DOHH2 (cell line): Measurements from ENCODE around the gene FUT8.

Experiments
- H3F3A ChIP-seq: fragments of 200-600 bp; sonication (generic), shearing (Covaris generic); 2 replicates; pipeline ENCODE4 v1.6.0; 2016; ENCODE audit warnings: antibody characterized with exemption, mild to moderate bottlenecking; ENCODE audit not compliant: control insufficient read depth, insufficient read depth
- H3K27ac ChIP-seq: fragments of 200-600 bp; sonication (generic); 2 replicates; pipeline ENCODE4 v1.5.1; 2014; ENCODE audit warnings: low read depth, mild to moderate bottlenecking, low read length, moderate library complexity
- H3K27me3 ChIP-seq: fragments of 200-600 bp; sonication (generic); 2 replicates; pipeline ENCODE4 v1.6.1; 2014; ENCODE audit warnings: mild to moderate bottlenecking, low read length, mixed read lengths; ENCODE audit not compliant: control insufficient read depth
- H3K36me3 ChIP-seq: fragments of 200-600 bp; sonication (generic); 2 replicates; pipeline ENCODE4 v1.6.1; 2014; ENCODE audit warnings: mild to moderate bottlenecking, low read length, moderate library complexity, mixed read lengths; ENCODE audit not compliant: control insufficient read depth
- H3K4me1 ChIP-seq: fragments of 200-600 bp; sonication (generic); 2 replicates; pipeline ENCODE4 v1.6.1; 2014; ENCODE audit warnings: mild to moderate bottlenecking, low read length, mixed read lengths; ENCODE audit not compliant: control insufficient read depth
- H3K4me2 ChIP-seq: fragments of 200-600 bp; sonication (generic); 2 replicates; pipeline ENCODE4 v1.6.0; 2014; ENCODE audit warnings: mild to moderate bottlenecking, low read length, moderate library complexity
- H3K4me3 ChIP-seq: fragments of 200-600 bp; sonication (generic); 2 replicates; pipeline ENCODE4 v1.5.1; 2014; ENCODE audit warnings: mild to moderate bottlenecking, low read length, mixed read lengths
- H3K79me2 ChIP-seq: fragments of 200-600 bp; sonication (generic); 2 replicates; pipeline ENCODE4 v1.6.1; 2014; ENCODE audit warnings: mild to moderate bottlenecking, low read length, mixed read lengths; ENCODE audit not compliant: control insufficient read depth
- H3K9me2 ChIP-seq: fragments of 200-600 bp; sonication (generic); replicated peaks from 2 replicates; pipeline ENCODE4 v1.6.1; 2014; ENCODE audit warnings: mild to moderate bottlenecking, low read length, mixed read lengths; ENCODE audit not compliant: control insufficient read depth
- H3K9me3 ChIP-seq: fragments of 200-600 bp; sonication (generic); 2 replicates; pipeline ENCODE4 v1.6.1; 2014; ENCODE audit warnings: antibody characterized with exemption, low read length, mixed read lengths; ENCODE audit not compliant: control insufficient read depth, insufficient read depth
- H4K20me1 ChIP-seq: fragments of 200-600 bp; sonication (generic); 2 replicates; pipeline ENCODE4 v1.6.0; 2014; ENCODE audit warnings: low read depth, mild to moderate bottlenecking, antibody characterized with exemption, low read length, moderate library complexity; ENCODE audit not compliant: control insufficient read depth, insufficient read depth
- EZH2phosphoT487 ChIP-seq: fragments of 200-600 bp; sonication (generic); IDR thresholded peaks from 2 replicates; pipeline ENCODE4 v1.6.1; 2017; ENCODE audit warnings: borderline replicate concordance, mild to moderate bottlenecking, antibody characterized with exemption, low read length, moderate library complexity, mixed read lengths
- TF ChIP-seq, protein P1 (sequence below): fragments of 200-600 bp; sonication (generic); IDR thresholded peaks from one replicate; pipeline ENCODE4 v1.5.1; 2014; ENCODE audit warnings: antibody characterized with exemption, mild to moderate bottlenecking, low read depth, low read length; ENCODE audit not compliant: poor library complexity, severe bottlenecking

Gene FUT8

DNA sequence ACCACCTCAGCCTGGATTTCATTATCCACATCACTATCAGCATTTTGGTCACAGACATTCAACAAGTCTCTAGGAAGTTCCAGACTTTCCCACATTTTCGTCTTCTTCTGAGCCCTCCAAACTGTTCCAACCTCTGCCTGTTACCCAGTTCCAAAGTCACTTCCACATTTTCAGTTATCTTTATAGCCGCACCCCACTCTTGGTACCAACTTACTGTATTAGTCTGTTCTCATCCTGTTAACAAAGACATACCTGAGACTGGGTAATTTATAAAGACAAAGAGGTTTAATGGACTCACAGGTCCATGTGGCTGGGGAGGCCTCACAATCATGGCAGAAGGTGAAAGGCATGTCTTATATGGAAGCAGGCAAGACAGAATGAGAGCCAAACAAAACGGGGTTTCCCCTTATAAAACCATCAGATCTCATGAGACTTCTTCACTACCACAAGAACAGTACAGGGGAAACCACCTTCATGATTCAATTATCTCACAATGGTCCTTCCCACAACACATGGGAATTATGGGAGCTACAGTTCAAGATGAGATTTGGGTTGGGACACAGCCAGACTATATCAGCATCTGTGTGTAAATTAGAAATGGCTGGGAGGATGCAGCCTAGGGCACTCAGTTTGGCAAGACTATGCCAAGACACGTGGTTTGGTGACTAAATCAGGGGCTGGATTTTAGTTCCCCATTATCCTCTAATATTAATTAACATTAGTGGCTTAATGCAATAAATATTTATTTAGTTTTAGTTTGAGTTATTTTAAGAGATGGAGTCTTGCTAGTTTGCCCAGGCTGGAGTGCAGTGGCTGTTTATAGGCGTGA lies 16.2 kb upstream of the FUT8 start:
- Histone ChIP-seq H3F3A (no peaks in the 10 kb centered on the region), H3K79me2 (no peaks in the 10 kb centered on the region), H3K4me3 (no peak overlapping the region), H3K27ac (no peak overlapping the region), H3K4me1 (no peaks in the 10 kb centered on the region), H3K9me2 (no peaks in the 10 kb centered on the region), H3K36me3 (peaks cover 3% of the 10 kb centered on the region; the same call in 1 of the 2 replicates), H3K27me3 (no peaks in the 10 kb centered on the region), H4K20me1 (no peaks in the 10 kb centered on the region), H3K9me3 (peaks cover 17% of the 10 kb centered on the region), H3K4me2 (no peak overlapping the region)
- TF ChIP-seq, protein P1, sequence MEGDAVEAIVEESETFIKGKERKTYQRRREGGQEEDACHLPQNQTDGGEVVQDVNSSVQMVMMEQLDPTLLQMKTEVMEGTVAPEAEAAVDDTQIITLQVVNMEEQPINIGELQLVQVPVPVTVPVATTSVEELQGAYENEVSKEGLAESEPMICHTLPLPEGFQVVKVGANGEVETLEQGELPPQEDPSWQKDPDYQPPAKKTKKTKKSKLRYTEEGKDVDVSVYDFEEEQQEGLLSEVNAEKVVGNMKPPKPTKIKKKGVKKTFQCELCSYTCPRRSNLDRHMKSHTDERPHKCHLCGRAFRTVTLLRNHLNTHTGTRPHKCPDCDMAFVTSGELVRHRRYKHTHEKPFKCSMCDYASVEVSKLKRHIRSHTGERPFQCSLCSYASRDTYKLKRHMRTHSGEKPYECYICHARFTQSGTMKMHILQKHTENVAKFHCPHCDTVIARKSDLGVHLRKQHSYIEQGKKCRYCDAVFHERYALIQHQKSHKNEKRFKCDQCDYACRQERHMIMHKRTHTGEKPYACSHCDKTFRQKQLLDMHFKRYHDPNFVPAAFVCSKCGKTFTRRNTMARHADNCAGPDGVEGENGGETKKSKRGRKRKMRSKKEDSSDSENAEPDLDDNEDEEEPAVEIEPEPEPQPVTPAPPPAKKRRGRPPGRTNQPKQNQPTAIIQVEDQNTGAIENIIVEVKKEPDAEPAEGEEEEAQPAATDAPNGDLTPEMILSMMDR: no peak
- TF ChIP-seq EZH2phosphoT487: no peak

DNA sequence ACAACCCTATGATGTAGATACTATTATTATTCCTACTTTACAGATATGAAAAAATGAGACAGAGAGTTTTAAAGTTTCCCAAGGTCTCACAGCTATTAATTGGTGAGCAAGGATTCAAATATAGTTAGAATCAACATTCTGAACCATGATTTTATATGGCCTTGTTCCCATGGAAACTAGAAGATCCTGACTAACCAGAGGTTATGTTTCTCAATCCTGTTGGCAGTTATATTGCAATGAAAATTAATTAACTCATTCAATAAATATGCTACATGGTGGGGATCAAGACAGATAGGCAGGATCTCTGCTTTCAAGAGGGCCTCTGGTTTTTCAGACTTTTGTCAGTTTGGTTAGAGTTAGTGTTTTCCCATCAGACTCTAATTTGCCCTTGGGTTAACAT lies 9.3 kb upstream of the FUT8 start:
- Histone ChIP-seq H3F3A (no peaks in the 10 kb centered on the region), H3K4me3 (no peak overlapping the region), H3K27ac (no peak overlapping the region), H3K9me2 (no peaks in the 10 kb centered on the region), H3K9me3 (no peaks in the 10 kb centered on the region), H3K4me1 (peaks cover 5% of the 10 kb centered on the region; the same call in 1 of the 2 replicates), H4K20me1 (no peaks in the 10 kb centered on the region), H3K36me3 (no peaks in the 10 kb centered on the region), H3K79me2 (no peaks in the 10 kb centered on the region), H3K27me3 (no peaks in the 10 kb centered on the region), H3K4me2 (no peak overlapping the region)
- no peak for TF ChIP-seq EZH2phosphoT487
- TF ChIP-seq, protein P1: no peak

DNA sequence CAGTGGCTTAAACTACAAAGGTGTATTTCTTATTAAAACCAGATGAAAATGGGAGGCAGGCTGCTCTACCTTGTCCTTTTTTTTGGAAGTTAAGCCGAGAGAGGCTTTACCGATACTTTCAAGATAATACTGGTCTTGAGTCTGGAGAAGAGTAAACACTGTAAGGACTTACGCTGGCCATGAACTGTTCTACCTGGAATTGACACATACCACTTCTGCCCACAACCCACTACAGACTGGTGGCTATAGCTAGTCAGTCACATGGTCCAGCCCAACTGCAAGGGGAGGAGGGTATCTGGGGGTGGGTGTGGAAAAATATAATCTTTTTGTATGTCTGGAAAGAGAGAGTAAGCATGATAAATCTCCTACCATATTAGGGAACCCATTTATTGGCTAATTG lies 4.4 kb upstream of the FUT8 start:
- H3K79me2 ChIP-seq: peaks cover 18% of the 10 kb centered on the region
- peaks cover 15% of the 10 kb centered on the region for H3K4me1 ChIP-seq
- H3K4me3 ChIP-seq: no peak overlapping the region
- H3K27me3 ChIP-seq: no peaks in the 10 kb centered on the region
- no peaks in the 10 kb centered on the region for H3K9me3 ChIP-seq
- H3F3A ChIP-seq: no peaks in the 10 kb centered on the region; the same call in 1 of the 2 replicates
- H3K9me2 ChIP-seq: no peaks in the 10 kb centered on the region
- no peaks in the 10 kb centered on the region for H4K20me1 ChIP-seq
- H3K27ac ChIP-seq: no peak overlapping the region
- peaks cover 3% of the 10 kb centered on the region for H3K36me3 ChIP-seq
- TF ChIP-seq, protein P1: no peak
- TF ChIP-seq EZH2phosphoT487: no peak
- H3K4me2 ChIP-seq: no peak overlapping the region
